HCT116 (cell line): ENCODE results near the gene SGF29. TPM values are rescaled to one million over a fixed set of nuclear protein-coding genes. Genes with fewer than 3 reads are reported as not detected.
"Not testable (repeated sequence)": the region's sequence is repeated elsewhere in the genome, so short reads cannot be mapped to it uniquely, and the experiment has no call there.

Experiments used
- ATAC-seq: fragments of 200-7000 bp; cut with Tn5 transposase; 2 replicates; pipeline ENCODE4 v1.9.1; 2020; ENCODE audit warnings: mild to moderate bottlenecking, moderate library complexity
- BruUV-seq: library from RNA; stranded (reverse); fragments of 400-500 nt; replicated peaks from 2 replicates; lab custom pipeline; 2021; lab: Mats Ljungman, UMichigan
- CTCF ChIA-PET: fragments of 300-600 bp; sonication (Branson Sonifier 250); formaldehyde crosslinking; loops from one replicate; lab custom pipeline; 2021; ENCODE audit warnings: antibody characterized with exemption; lab: Charles Lee
- POLR2A ChIA-PET: fragments of 300-600, 350-600 bp; sonication (Branson Sonifier 250); formaldehyde crosslinking; loops from one replicate; lab custom pipeline; 2021; ENCODE audit warnings: antibody characterized with exemption; lab: Charles Lee
- RAD21 ChIA-PET, 2 experiments: fragments of 300-600 bp; sonication (Branson Sonifier 250); formaldehyde crosslinking; loops; one replicate each; lab custom pipeline; 2023; ENCODE audit warnings: low total read pairs in 2 of 2; ENCODE audit not compliant: uncharacterized antibody in 2 of 2, unreplicated experiment in 2 of 2, low non-redundant PET in 1 of 2; lab: Charles Lee
- DNase-seq: peaks from one replicate; pipeline ENCODE4 v3.0.0-alpha.2; 2010; ENCODE audit warnings: low read depth, low spot score
- H2AFZ ChIP-seq: fragments of 200-600 bp; shearing (Covaris generic), sonication (generic); 2 replicates; pipeline ENCODE4 v1.6.1; 2017; ENCODE audit warnings: low read depth, mixed run types, mixed read lengths, antibody characterized with exemption, low read length; ENCODE audit not compliant: poor library complexity, severe bottlenecking
- H3K27ac ChIP-seq: 2 replicates; pipeline ENCODE4 v1.5.1; 2012; ENCODE audit warnings: low read depth, low read length
- H3K27me3 ChIP-seq: fragments of 200-600 bp; sonication (generic); 2 replicates; pipeline ENCODE4 v1.6.1; 2016; ENCODE audit warnings: mixed run types, low read length, mixed read lengths; ENCODE audit not compliant: insufficient read depth
- H3K36me3 ChIP-seq, 2 experiments: fragments of 200-500 bp in 1 of 2; fragments of 200-600 bp in 1 of 2; sonication (Bioruptor generic) in 1 of 2; sonication (generic) in 1 of 2; 2 replicates each; pipeline versions ENCODE4 v1.5.1 to v1.6.1; 2014 to 2016; ENCODE audit warnings: low read length in 2 of 2, inconsistent platforms in 1 of 2, mixed read lengths in 1 of 2, mixed run types in 1 of 2; ENCODE audit not compliant: insufficient read depth in 2 of 2, control insufficient read depth in 1 of 2
- H3K4me1 ChIP-seq, 2 experiments: fragments of 200-600 bp in 1 of 2; sonication (generic) in 1 of 2; 2 replicates each; pipeline versions ENCODE4 v1.5.1 to v1.6.1; 2012 to 2017; ENCODE audit warnings: low read length in 2 of 2, inconsistent platforms in 1 of 2, mild to moderate bottlenecking in 1 of 2, mixed read lengths in 1 of 2, mixed run types in 1 of 2, moderate library complexity in 1 of 2; ENCODE audit not compliant: insufficient read depth in 2 of 2, control insufficient read depth in 1 of 2
- H3K4me2 ChIP-seq: fragments of 200-600 bp; sonication (generic); 2 replicates; pipeline ENCODE4 v1.6.1; 2017; ENCODE audit warnings: mixed run types, low read length, mixed read lengths
- H3K4me3 ChIP-seq, 2 experiments: fragments of 200-600 bp in 1 of 2; sonication (generic) in 1 of 2; replicated peaks in 1 of 2; 2 replicates each; pipeline ENCODE4 v1.5.1; 2011 to 2016; ENCODE audit warnings: low read length in 2 of 2, control low read depth in 1 of 2, low read depth in 1 of 2, mild to moderate bottlenecking in 1 of 2, mixed read lengths in 1 of 2, mixed run types in 1 of 2
- H3K79me2 ChIP-seq: fragments of 200-600 bp; sonication (generic); 2 replicates; pipeline ENCODE4 v1.6.1; 2017; ENCODE audit warnings: mild to moderate bottlenecking, mixed run types, low read length, moderate library complexity, mixed read lengths; ENCODE audit not compliant: insufficient read depth
- H3K9ac ChIP-seq: fragments of 200-600 bp; sonication (generic); 2 replicates; pipeline ENCODE4 v1.6.1; 2016; ENCODE audit warnings: low read length, mixed read lengths
- H3K9me2 ChIP-seq: fragments of 200-600 bp; sonication (generic), shearing (Covaris generic); 2 replicates; pipeline ENCODE4 v1.6.1; 2017; ENCODE audit warnings: mixed run types, mild to moderate bottlenecking, moderate library complexity; ENCODE audit not compliant: insufficient read depth
- H3K9me3 ChIP-seq, 2 experiments: fragments of 200-500 bp in 1 of 2; fragments of 200-600 bp in 1 of 2; sonication (Bioruptor generic) in 1 of 2; sonication (generic) in 1 of 2; 2 replicates each; pipeline ENCODE4 v1.6.1; 2014 to 2017; ENCODE audit warnings: low read length in 2 of 2, mixed read lengths in 2 of 2, inconsistent platforms in 1 of 2, low read depth in 1 of 2, mild to moderate bottlenecking in 1 of 2, mixed run types in 1 of 2, moderate library complexity in 1 of 2; ENCODE audit not compliant: control insufficient read depth in 1 of 2, insufficient read depth in 1 of 2
- H4K20me1 ChIP-seq: fragments of 200-600 bp; sonication (generic), shearing (Covaris generic); 2 replicates; pipeline ENCODE4 v1.6.1; 2017; ENCODE audit warnings: mixed run types, mild to moderate bottlenecking, moderate library complexity; ENCODE audit not compliant: insufficient read depth
- EZH2 ChIP-seq: fragments of 200-600 bp; sonication (generic); IDR thresholded peaks from 2 replicates; pipeline ENCODE4 v1.6.1; 2017; ENCODE audit warnings: antibody characterized with exemption, mixed run types
- POLR2AphosphoS5 ChIP-seq: IDR thresholded peaks from 2 replicates; pipeline ENCODE4 v1.6.1; 2011; ENCODE audit warnings: mild to moderate bottlenecking, low read depth, low read length, moderate library complexity
- SIN3A ChIP-seq: IDR thresholded peaks from 2 replicates; pipeline ENCODE4 v1.6.1; 2012; ENCODE audit warnings: low read depth
- YY1 ChIP-seq: IDR thresholded peaks from 2 replicates; pipeline ENCODE4 v1.6.1; 2011; ENCODE audit warnings: low read length, low read depth, moderate library complexity, mild to moderate bottlenecking; ENCODE audit not compliant: insufficient replicate concordance; ENCODE audit errors: extremely low read depth
- ZFX ChIP-seq: fragments of 450-650 bp; IDR thresholded peaks from 2 replicates; pipeline ENCODE4 v1.6.1; 2017
- intact Hi-C: fragments of 100-400 bp; cut with micrococcal nuclease; formaldehyde crosslinking; loops from 2 replicates; pipeline ENCODE4 v1.10.0; 2022
- total RNA-seq: library from RNA; stranded (reverse); gene quantifications from one replicate; pipeline ENCODE4 v1.2.1, GENCODE V29; 2021; ENCODE audit not compliant: unreplicated experiment
- TF ChIP-seq, protein P1 (sequence below): IDR thresholded peaks from 2 replicates; pipeline ENCODE4 v1.6.1; 2012

Gene SGF29
- total RNA-seq, 1 experiment from 2014 or later = 19.7 TPM

DNA sequence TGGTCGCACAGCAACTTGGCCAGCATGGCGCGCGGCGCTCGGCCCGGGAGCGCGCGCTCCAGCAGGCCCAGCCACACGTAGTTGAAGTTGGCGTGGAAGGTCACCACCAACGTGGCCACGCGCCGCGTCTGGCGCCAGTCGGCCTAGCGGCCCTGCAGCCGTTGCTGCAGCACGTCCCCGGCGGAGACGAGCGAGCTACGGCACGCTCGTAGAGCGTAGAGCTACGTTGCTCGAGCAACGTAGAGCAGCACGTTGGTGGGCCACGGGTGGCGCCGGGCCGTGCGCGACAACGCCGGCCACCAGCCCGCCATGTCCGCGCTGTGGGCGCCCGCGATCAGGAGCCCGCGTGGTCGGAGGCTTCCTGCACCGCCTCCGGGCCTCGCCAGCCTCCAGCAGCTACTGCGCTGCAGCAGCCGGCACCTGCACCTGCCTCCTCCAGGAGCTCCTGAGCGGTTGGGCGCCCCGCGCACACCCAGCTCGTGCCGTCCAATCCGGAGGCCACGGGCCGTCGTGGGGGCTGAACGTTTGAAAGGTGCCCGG is 69.5 kb downstream of the SGF29 start:
- H3K9ac ChIP-seq = peak overlapping the region; percentile 61
- POLR2A ChIA-PET = interaction anchor here (0.6 kb wide), 1 partner anchor 13 kb away, joined by 5 read pairs; no protein-coding TSS in a partner anchor

DNA sequence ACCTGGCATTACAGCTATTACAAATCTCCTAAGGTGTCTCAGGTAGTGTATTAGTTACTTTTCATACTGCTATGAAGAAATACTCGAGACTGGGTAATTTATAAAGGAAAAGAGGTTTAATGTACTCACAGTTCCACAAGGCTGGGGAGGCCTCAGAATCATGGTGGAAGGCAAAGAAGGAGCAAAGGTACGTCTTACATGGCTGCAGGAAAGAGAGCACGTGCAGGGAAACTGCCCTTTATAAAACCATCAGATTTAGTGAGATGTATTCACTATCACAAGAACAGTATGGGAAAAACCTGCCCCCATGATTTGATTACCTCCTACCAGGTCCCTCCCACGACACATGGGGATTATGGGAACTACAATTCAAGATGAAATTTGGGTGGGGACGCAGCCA is 77.2 kb downstream of the SGF29 start:
- H3K27ac ChIP-seq, BruUV-seq, intact Hi-C loops, H3K9me3 ChIP-seq, H3K4me1 ChIP-seq, H4K20me1 ChIP-seq, H3K79me2 ChIP-seq, H3K9me2 ChIP-seq, H3K9ac ChIP-seq, ATAC-seq, RAD21 ChIA-PET, H3K4me2 ChIP-seq, DNase-seq, POLR2A ChIA-PET, H3K4me3 ChIP-seq, CTCF ChIA-PET, H3K27me3 ChIP-seq, H2AFZ ChIP-seq, H3K36me3 ChIP-seq: not testable (repeated sequence)

More for the DNA sequence above, 69.5 kb downstream of the SGF29 start:
- no TSS peak for BruUV-seq
- Histone ChIP-seq H3K4me2 (peak overlapping the region; percentile 68), H3K27ac (peak overlapping the region; percentile 38; the same call in 1 of the 2 replicates), H4K20me1 (no peaks in the 10 kb centered on the region), H3K4me1 (no peaks in the 10 kb centered on the region), H3K79me2 (no peaks in the 10 kb centered on the region), H3K9me3 (no peaks in the 10 kb centered on the region), H3K27me3 (no peaks in the 10 kb centered on the region), H3K4me3 (peak overlapping the region; percentile 48 to 60), H2AFZ (no peak overlapping the region), H3K36me3 (no peaks in the 10 kb centered on the region), H3K9me2 (no peaks in the 10 kb centered on the region)
- peak; percentile 43 for DNase-seq
- CTCF ChIA-PET = no interaction called here
- intact Hi-C loops = no loop called here
- RAD21 ChIA-PET = interaction anchor here in 1 of 2 experiments (0.6 kb wide), 1 partner anchor 240 kb away, joined by 4 read pairs; the partner anchor contains the start of gene SH2B1
- TF ChIP-seq YY1 = no peak
- peak; percentile 42 for TF ChIP-seq POLR2AphosphoS5
- TF ChIP-seq, protein P1, sequence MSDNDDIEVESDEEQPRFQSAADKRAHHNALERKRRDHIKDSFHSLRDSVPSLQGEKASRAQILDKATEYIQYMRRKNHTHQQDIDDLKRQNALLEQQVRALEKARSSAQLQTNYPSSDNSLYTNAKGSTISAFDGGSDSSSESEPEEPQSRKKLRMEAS = peak; percentile 74; the same call in 1 of the 2 replicates
- no peak for TF ChIP-seq EZH2
- TF ChIP-seq SIN3A = 0 out of 2 replicates have a peak, but pooled peaks have one; percentile 29
- peak; percentile 51; the same call in 1 of the 2 replicates for TF ChIP-seq ZFX
- ATAC-seq = peak; percentile 97
